HuH-7 (cell line): ENCODE results near the gene PHIP.
"Not testable (repeated sequence)": the region's sequence is repeated elsewhere in the genome, so short reads cannot be mapped to it uniquely, and the experiment has no call there.

Source experiments
- DNase-seq: peaks from one replicate; pipeline ENCODE4 v3.0.0; 2011; ENCODE audit warnings: low spot score

The PHIP gene

GRCh38 chr6:79078075-79078969 is at the start of gene PHIP:
TSS of gene PHIP (minus strand) at chr6:79078254. CDS start at chr6:79078068, 186 bp downstream.
- peak; percentile 76 for DNase-seq

DNA sequence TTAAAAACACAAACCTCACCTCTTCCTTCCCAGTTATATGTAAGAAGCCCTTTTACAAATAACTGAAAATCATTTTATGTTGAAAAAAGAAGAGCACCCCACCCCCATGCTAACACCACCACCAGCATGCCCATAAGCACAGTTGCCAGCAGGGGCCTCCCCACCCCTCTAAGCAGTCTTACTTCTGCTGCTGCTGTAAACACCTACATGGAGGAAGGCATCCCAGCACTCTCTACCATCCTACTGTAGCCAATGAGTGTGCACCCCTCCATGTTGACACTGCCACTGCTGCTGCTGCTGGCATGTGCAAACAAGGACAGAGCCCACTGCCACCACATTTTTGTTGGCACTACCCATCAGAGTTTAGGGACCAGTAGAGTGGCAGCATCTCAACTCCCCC is 49.6 kb upstream of the PHIP start:
- DNase-seq: peak; percentile 3

DNA sequence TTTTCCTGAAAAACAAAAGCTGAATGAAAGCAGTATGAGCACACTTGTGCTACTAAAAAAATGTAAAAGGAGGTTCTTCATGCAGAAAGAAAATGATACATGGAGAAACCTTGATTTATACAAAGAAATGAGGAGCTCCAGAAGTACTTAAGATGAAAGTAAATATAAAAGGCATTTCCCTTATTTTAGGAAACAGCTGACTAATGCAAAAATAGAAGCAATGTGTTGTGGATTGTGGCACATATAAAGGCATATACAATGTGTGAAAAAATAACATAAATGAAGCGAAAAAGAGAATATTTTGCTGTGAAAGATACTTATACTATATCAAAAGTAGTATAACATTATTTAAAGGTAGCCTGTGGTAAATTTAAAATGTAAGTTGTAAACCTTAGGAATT is 41.2 kb upstream of the PHIP start:
- no peak for DNase-seq

GRCh38 chr6:79117752-79118151 is 39.7 kb upstream of the PHIP start:
- no peak for DNase-seq

DNA sequence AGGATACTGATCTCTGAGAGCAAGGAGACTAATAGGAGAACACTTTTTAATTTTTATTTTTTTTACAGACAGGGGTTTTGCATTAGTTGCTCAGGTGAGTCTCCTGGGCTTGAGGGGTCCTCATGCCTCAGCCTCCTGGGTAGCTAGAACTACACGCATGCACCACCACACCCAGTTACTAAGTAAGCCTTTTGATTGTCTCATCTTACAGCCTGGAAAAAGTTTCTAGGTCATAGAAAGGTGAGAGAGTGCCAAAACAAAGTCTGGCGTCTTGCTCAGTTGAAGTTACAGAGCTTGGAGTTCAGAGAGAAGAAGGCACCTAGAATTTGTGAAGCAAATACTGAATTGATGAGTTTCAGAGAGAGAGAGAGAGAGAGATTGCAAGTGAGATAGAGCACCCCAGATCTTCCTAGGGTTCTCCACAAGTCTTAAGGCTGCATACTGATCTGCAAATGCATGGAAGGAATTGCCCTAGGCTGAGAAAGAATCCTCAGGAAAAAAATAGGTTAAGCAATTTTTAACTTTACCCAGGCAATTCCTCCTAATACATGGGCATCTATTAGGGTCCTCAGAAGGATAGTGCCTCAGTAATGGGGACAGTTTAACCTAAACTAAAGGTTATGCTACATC is 37.6 kb upstream of the PHIP start:
- no peak for DNase-seq

DNA sequence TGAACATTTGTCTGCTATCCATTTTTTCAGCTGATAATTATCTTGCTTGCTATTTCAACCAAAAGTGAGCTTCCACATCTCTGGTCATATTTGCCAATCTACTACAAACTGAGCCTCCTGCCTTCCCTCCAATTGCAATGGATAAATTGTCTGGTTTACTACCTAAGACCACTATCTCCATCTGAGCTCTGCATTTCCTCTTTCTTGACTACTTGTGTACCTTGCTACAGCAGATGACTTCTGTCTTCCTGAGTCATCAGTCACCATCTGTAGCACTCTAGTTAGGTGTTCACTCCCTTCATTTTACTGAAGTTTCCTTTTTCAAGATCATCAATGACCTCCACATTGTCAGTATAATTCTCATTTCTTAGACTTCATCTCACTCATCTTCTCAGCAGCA is 33.5 kb upstream of the PHIP start:
- DNase-seq: no peak

DNA sequence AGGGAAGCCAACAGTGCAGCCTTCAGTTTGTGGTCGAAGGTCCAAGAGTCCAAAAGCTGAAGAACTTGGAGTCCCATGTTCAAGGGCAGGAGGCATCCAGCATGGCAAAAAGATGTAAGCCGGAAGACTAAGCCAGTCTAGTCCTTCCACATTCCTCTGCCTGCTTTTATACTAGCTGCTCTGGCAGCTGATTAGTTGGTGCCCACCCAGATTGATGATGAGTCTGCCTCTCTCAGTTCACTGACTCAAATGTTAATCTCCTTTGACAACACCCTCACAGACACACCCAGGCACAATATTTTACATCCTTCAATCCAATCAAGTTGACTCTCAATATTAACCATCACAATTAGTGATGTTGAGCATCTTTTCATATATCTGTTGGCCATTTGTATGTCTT is 23.1 kb upstream of the PHIP start:
- no peak for DNase-seq

- no peak for DNase-seq
Measured at GRCh38 chr6:79100304-79100703, 22.2 kb upstream of the PHIP start.

- DNase-seq: no peak
Measured at GRCh38 chr6:79094938-79095337, 16.9 kb upstream of the PHIP start.

DNA sequence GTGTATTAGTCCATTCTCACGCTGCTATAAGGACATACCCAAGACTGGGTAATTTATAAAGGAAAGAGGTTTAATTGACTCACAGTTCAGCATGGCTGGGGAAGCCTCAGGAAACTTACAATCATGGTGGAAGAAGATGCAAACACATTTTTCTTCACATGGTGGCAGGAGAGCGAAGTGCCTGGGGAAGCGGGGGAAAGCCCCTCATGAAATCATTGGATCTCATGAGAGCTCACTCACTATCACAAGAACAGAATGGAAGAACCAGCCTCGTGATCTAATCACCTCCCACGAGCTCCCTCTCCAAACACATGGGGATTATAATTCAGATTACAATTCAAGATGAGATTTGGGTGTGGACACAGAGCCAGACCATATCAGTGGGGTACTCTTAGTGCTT is 13.7 kb upstream of the PHIP start:
- not testable (repeated sequence) for DNase-seq

GRCh38 chr6:79089552-79090404 is 11.7 kb upstream of the PHIP start:
- no peak for DNase-seq

GRCh38 chr6:79084693-79085092 is 6.6 kb upstream of the PHIP start:
- DNase-seq: no peak

GRCh38 chr6:79082304-79082703 is 4.2 kb upstream of the PHIP start:
- DNase-seq: no peak

DNA sequence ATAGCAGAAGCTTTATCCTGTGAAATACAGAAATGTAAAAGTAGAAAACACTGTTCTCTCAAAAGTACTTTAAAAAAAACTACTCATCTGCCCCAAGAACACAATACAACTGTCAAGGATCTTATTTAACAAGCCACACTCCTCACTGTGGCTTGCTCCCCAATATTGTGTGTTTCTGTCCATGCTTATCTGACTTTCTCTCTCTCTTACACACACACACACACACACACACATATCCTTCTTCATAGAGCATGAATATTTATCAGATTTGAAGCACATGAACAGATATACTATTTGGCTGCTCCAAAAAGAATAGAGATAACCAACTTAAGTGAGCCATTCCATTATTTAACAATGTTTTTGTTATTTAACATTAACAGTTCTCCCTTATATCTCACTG is 3.6 kb upstream of the PHIP start:
- DNase-seq: no peak

DNA sequence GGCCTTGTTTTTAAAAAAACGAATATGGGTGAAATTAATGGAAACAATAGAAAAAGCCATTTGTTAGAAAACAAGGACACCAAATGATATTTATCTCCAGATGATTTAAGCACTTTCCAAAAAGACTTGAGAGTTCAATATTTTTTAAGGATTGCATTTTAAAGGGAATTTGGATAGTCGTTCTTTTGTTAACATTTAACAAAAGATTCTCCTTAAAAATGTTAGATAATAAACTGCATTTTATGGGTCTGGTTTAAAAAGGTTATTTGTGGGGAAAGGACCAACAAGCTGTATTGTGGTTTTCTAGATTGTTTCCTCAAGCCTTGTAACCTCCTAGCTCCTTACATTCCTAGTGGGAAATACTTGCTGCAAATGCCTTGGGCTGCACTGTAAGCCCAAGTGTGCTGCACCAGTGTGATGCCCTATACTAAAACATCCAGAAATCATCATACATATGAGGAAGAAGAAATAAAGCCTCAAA is 1.5 kb upstream of the PHIP start:
- DNase-seq: no peak

DNA sequence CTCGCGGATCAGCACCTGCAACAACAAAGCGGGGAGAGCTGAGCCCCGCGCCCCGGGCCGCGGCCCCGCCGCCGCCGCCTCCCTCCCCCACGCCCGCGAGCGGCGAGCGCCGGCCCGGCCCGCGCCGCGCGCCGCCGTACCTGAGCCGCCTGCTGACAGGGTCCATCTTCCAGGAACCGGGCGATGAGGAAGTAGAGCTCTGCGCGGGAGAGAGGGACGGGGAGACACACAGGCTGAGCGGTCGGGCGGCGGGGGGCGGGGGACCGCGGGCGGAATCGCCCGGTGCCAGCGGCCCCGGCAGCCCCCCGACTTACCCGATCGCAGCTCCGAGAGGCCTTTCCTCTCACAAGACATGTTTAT is 359 bp downstream of the PHIP start:
- DNase-seq: peak; percentile 34

DNA sequence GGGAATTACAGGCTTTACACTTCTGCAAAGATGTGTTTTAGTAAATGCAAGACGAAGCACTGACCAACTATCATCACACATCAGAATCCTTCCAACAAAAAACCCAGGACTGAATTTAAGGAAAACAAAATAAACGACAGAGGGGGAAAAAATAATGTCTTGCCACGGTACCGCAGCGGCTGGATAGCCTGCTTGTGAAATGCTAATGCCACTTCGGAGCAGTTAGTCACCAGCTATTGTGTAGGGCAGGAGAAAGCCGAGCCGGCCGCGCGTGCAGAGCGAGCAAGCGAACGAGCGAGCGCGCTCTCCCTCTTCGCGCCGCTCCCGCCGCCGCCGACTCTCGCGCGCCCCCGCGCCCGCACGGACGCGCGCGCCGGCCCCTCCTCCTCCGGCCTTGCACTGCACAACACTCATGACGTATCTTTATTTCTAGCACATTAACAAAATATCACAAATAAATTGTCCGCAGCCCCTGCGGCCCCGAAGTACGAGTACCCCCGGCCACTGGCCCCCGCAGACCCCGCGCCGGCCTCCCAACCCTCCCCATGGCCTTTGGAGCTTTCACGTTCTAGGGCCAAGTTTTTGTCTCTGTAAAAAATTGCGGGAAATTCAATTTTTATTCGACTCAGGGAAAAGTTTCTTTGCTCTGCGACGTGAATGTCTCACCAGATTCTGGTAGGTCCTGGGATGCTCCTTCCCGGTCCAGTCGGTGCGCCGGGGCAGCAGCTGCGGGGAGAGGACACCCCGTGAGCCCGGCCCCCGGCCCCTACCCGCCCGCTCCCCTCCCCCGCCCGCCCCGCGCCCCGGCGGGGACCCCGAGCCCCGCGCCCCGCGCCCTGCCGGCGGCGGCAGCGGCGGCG is 1.0 kb downstream of the PHIP start:
- DNase-seq: peak; percentile 71

DNA sequence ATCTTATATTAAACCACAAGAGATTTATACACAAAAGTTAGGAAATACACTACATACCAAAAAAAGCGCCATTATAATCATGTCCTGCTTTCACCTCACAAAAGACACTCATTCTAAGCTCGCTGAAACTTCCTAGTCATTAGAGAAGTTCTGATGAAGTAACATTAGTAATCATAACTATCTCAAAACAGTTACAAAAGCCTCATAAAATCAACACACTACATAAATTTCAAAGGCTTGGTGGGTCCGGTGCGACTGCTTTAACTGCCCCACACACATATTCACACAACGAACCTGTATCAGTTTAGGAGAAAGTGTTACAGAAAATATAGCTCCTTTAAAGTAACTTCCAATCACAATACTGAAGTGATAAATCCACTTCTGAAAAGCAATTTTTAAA is 1.9 kb downstream of the PHIP start:
- no peak for DNase-seq

- DNase-seq: no peak
Measured at GRCh38 chr6:79073888-79074287, 4.2 kb downstream of the PHIP start.

DNA sequence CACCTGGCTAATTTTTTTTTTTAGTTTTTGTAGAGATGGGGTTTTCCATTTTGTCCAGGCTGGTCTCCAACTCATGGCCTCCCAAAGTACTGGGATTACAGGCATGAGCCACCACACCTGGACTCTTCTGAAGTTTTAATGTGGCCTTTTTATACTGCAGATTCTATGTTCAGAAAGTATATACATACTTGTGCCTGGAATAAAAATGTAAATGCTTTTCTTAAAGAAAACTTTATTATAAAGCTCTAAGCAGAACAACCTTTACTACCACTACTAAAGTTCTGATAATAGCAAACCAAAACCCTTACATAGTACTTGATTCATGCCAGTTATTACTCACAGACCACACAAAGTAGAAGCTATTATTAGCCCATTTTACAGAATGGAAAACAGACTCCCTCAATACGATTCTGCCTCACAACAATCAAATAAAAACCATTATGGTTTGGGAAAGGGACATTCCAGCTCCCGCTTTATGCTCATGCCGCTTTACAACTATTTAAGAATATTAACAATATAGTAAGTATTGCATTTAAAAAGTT is 5.3 kb downstream of the PHIP start:
- no peak for DNase-seq

GRCh38 chr6:79071547-79071946 is 6.5 kb downstream of the PHIP start:
- no peak for DNase-seq
